ENCODE measurements around the gene AIG1. TPM values are rescaled to one million over a fixed set of nuclear protein-coding genes. Genes with fewer than 3 reads are reported as not detected.
"Not testable (repeated sequence)": the region's sequence is repeated elsewhere in the genome, so short reads cannot be mapped to it uniquely, and the experiment has no call there.

The AIG1 gene
- total RNA-seq, 1 donor from 2014 or later: 27.1 TPM

DNA sequence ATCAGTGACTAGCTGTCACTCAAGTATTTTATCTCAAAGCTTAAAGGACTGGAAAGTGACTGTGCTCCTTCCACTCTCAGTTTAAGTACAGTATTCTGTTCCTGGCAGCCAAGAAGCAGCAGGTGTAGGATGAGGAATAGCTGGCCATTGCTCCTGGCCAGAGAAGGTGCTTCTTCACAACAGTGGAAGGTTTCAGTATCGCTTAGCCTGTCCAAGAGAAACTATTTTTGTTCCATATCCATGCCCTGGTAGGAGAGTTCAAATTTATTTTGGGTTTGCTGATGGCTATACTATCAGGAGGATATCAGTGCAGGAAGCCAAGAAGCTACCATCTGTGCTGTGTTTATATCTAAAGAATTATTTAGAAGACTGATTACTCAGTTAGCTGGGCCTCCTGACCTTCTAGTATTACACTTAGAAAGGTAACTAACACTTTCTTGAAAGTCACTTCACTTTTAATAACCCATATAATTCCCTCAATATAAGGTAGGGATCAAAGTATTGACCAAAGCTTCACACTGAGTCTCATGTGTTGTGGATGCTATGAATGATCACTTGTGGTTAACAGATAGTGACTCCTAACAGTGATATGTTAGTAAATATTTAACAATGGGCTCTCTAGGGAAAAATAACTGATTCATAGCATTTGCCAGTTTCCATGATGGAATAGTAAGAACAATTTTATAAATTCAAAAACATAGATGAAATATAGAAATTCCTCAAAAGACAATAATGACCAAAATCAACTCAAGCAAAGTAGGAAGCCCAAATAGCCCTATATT, 99.9 kb downstream of the AIG1 start:
- DNase-seq (ENCODE audit: extremely low read depth, low read depth, low spot score): no peak

DNA sequence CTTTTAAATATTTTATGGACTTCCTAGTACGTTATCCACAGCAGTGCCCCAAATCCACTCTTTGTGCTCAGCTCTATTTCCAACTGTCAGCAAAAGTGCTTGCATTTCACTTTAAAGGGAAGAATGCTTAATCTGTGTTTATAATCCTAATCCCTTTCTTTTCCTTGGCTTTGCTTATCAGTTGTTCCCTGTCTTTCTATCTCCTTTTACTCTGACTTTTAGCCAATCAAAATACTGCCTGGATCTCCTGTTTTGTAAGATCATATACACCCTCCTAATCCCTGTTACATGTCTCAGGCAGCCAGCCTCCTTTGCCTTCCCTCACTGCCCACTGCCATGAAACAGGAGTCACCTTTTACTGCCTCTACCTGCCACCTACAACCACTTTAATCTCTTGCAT, 102.9 kb downstream of the AIG1 start:
- no peak for DNase-seq (ENCODE audit: extremely low read depth, low read depth, low spot score)

- DNase-seq (ENCODE audit: extremely low read depth, low read depth, low spot score): no peak
These were observed 103.9 kb downstream of the AIG1 start for GRCh38 chr6:143164565-143165105.

- no peak for DNase-seq (ENCODE audit: extremely low read depth, low read depth, low spot score)
These were observed 104.7 kb downstream of the AIG1 start for GRCh38 chr6:143165315-143165855.

DNA sequence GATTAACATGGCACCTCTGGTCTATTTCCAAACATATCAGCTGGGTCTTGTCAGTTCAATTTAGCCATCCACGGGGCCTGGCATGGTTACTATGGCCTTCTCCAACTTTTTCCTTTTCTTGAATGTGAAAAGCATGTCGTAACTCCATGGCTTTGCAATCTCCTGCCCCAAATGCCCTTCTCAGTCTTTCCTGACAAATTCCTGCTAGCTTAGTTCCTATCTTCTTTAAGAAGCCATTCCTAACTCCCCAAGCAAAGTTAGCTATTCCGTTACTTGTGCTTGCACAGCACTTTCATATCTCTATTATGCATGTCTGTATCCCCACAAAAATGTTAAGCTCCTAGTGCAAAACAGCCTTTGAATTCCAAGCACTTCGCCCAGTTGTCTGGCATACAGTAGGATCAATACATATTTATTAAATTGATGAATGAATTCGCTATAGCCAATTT, 105.6 kb downstream of the AIG1 start:
- DNase-seq (ENCODE audit: extremely low read depth, low read depth, low spot score): no peak

GRCh38 chr6:143167224-143167623, 106.5 kb downstream of the AIG1 start:
- no peak for DNase-seq (ENCODE audit: extremely low read depth, low read depth, low spot score)

DNA sequence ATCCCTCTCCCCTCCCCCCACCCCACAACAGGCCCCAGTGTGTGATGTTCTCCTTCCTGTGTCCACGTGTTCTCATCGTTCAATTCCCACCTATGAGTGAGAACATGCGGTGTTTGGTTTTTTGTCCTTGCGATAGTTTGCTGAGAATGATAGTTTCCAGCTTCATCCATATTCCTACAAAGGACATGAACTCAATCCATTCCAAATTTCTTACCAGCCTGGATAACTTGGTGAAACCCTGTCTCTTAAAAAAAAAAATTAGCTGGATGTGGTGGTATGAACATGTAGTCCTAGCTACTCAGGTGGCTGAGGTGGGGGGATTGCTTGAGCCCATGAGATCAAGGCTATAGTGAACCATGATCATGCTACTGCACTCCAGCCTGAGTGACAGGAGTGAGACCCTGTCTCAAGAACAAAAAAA, 107.7 kb downstream of the AIG1 start:
- not testable (repeated sequence) for DNase-seq (ENCODE audit: extremely low read depth, low read depth, low spot score)

- DNase-seq (ENCODE audit: extremely low read depth, low read depth, low spot score): no peak
These were observed 108.8 kb downstream of the AIG1 start for GRCh38 chr6:143169440-143169839.

- no peak for DNase-seq (ENCODE audit: extremely low read depth, low read depth, low spot score)
These were observed 113.8 kb downstream of the AIG1 start for GRCh38 chr6:143174516-143174915.

DNA sequence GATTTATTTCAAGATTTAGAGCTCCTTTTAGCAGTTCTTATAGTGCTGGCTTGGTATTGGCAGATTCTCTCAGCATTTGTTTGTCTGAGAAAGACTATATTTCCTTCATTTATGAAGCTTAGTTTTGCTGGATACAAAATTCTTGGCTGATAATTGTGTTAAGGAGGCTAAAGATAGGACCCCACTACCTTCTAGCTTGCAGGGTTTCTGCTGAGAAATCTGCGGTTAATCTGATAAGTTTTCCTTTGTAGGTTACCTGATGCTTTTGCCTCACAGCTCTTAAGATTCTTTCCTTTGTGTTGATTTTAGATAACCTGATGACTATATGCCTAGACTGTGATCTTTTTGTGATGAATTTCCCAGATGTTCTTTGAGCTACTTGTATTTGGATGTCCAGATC, 114.3 kb downstream of the AIG1 start:
- no peak for DNase-seq (ENCODE audit: extremely low read depth, low read depth, low spot score)

- no peak for DNase-seq (ENCODE audit: extremely low read depth, low read depth, low spot score)
These were observed 115.7 kb downstream of the AIG1 start for GRCh38 chr6:143176090-143177021.

- no peak for DNase-seq (ENCODE audit: extremely low read depth, low read depth, low spot score)
These were observed 117.0 kb downstream of the AIG1 start for GRCh38 chr6:143177706-143178105.

DNA sequence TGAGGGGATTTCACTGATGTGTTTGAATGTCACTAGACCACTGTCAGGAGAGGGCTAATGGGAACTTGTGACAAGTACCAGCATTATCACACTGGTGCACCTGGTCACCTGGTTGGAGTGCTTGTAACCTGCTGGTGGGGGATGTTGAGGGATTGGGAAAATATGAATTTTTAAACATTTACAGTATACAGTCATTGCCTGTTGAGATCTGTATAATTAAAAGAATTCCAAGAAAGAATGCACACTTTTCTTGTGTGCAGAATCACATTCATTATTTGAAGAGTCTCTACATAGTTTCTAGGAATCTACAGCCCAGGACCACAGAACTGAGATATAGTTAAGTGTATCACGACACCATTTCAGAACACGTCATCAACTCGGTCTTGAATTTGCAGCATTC, 118.4 kb downstream of the AIG1 start:
- no peak for DNase-seq (ENCODE audit: extremely low read depth, low read depth, low spot score)

GRCh38 chr6:143179901-143180612, 119.4 kb downstream of the AIG1 start:
- no peak for DNase-seq (ENCODE audit: extremely low read depth, low read depth, low spot score)

GRCh38 chr6:143180826-143181225, 120.1 kb downstream of the AIG1 start:
- DNase-seq (ENCODE audit: extremely low read depth, low read depth, low spot score): no peak

DNA sequence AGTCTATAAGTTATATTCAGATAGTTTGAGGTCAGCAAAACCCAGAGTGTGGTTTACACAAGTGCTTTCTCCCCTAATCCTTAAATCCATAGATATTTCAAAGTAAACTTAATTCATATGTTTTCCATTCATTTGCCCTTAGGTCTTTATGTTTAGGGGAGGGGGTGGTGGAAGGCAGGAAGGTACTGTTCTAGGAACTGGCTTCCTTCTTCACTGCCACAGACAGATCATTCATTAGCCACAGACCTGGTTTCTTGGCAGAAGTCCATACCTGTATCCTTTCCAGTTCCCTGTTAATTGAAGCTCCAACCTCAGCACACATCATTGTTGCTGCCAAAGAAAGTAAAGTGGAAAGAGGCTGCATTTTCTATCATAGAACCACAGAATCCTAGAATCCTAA, 123.0 kb downstream of the AIG1 start:
- no peak for DNase-seq (ENCODE audit: extremely low read depth, low read depth, low spot score)

DNA sequence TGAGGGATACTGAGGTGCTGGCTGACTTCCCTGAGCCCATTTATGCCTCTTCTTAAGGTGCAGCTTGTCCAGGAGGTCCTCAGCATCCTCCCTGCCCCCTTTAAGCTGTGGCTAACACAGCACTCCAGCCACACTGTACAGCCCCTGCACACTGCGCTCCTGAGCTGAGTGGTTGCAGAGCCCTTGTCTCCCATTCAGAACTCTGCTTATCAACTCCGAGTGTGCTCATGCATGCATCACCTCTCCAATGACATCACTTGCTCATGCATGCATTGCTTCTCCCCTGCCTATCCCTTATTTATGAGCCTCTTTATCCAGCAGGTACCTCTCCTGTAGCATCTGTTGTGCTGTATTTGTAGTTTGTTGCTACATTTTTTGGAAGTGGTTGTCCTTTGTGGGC, 124.6 kb downstream of the AIG1 start:
- DNase-seq (ENCODE audit: extremely low read depth, low read depth, low spot score): no peak

DNA sequence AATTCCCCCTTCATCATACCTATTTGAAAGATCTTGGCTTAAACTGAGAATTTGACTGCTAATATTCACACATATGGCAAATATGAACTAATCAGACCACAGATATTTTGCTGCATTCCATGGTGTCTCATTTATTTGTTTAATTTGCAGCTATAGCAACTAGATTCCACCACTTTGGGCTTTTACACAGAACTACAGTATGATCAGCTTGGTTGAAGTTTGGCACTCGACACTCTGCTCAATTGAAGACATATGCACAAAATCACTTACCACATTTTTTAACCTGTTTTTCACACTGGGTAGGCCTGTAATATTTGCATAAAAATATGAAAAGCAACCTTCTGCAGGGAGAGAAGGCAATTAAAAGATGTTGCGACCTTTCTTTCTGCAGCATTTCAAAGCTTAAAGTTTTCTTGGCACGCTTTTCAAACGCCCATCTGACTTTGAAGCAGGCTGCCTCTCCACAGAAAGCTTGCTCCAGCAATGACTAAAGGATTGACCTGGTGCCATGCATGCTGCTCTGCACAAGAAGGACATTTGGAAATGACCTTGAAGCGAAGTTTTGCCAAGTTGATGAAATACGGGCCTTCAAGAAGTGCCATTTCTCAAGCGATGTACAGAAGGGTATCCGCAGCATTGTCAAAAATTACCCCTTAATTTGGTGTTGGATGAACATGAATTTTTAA, 126.7 kb downstream of the AIG1 start:
- DNase-seq (ENCODE audit: extremely low read depth, low read depth, low spot score): no peak

DNA sequence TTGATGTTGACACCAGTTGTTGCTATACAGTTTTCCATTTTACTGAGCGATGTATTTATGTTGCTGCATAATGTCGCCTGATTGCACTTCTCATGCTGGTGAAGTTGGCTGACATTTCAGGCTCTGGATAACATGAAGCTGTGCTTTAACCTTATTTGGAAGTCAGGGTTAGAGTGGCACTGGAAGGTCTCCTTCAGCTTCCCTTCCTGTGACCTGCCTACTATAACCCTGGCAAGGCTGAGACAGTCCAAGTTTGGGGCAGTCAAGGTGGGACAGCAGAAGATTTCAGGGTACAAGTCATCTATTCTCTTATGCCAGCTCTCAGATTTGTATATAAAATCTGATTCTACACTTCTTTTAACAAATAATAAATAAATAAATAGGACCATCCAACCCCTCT, 127.6 kb downstream of the AIG1 start:
- DNase-seq (ENCODE audit: extremely low read depth, low read depth, low spot score): no peak

DNA sequence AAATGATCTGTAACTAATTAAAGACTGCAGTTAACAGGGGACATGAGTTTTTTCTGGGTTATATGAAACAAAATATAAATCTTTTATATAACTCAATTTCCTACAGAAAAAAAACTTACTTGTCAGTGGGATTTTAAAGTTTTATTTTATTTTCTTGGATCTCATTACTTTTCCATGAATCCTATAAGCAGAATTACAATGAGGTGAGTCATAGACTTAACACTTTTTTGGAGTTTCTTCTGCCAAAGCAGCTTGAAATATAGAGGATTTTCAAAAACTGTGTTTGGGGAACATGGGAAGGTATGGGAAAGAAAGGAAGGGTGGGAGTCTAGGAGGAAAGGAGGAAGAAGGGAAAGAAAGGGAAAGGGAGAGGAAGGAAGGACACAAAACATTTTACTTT, 130.7 kb downstream of the AIG1 start:
- no peak for DNase-seq (ENCODE audit: extremely low read depth, low read depth, low spot score)

All from glomerular endothelial cell (primary cell).